ENCODE results near the gene CACNG5.

CACNG5 gene

GRCh38 chr17:66811683-66812054 lies 23.2 kb upstream of the CACNG5 start:
- no peak for TF ChIP-seq CTCF (IDR thresholded peaks at IDR 0.05; ENCODE audit: poor library complexity, severe bottlenecking)
- no peak for DNase-seq (ENCODE audit: low spot score)

GRCh38 chr17:66812571-66812970 lies 22.3 kb upstream of the CACNG5 start:
- H3K4me1 ChIP-seq (ENCODE audit: insufficient read depth, poor library complexity, severe bottlenecking): no peaks in the 10 kb centered on the region
- ATAC-seq (ENCODE audit: low read depth) (no peak), DNase-seq (ENCODE audit: low spot score) (no peak)
- no peak overlapping the region for H3K4me3 ChIP-seq (ENCODE audit: severe bottlenecking)
- no peak for TF ChIP-seq CTCF (IDR thresholded peaks at IDR 0.05; ENCODE audit: poor library complexity, severe bottlenecking)
- H3K9me3 ChIP-seq (ENCODE audit: severe bottlenecking): no peaks in the 10 kb centered on the region
- H3K27me3 ChIP-seq (ENCODE audit: insufficient read depth, poor library complexity, severe bottlenecking): peaks cover 22% of the 10 kb centered on the region
- no peaks in the 10 kb centered on the region for H3K36me3 ChIP-seq (ENCODE audit: low read depth)
- no peak overlapping the region for H3K27ac ChIP-seq (ENCODE audit: poor library complexity, severe bottlenecking)

More at GRCh38 chr17:66811683-66812054, 23.2 kb upstream of the CACNG5 start:
- ATAC-seq (ENCODE audit: low read depth): no peak
- Histone ChIP-seq H3K27me3 (ENCODE audit: insufficient read depth, poor library complexity, severe bottlenecking) (peaks cover 22% of the 10 kb centered on the region), H3K9me3 (ENCODE audit: severe bottlenecking) (no peaks in the 10 kb centered on the region), H3K27ac (ENCODE audit: poor library complexity, severe bottlenecking) (no peak overlapping the region), H3K4me3 (ENCODE audit: severe bottlenecking) (no peak overlapping the region), H3K4me1 (ENCODE audit: insufficient read depth, poor library complexity, severe bottlenecking) (no peaks in the 10 kb centered on the region), H3K36me3 (ENCODE audit: low read depth) (no peaks in the 10 kb centered on the region)

DNA sequence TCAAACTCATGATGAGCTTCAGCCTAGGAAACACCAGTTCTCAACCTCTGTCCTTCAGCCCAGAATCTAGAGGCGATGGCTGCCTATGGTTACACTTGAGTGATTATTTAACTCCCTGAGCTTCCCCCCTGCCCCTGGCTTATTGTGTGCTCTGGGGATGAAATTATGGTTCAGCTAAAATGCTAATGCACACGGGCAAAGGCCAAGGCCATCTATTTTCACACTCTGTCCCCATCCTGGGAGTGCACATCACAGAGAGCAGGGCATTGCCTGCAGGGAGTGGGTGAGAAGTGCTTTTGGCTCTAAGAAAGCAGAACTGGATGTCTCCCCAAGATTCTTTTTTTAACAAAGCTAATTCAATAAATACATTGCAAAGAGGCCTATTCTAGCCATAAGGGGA lies 21.6 kb upstream of the CACNG5 start:
- Histone ChIP-seq H3K36me3 (ENCODE audit: low read depth) (no peaks in the 10 kb centered on the region), H3K4me3 (ENCODE audit: severe bottlenecking) (no peak overlapping the region), H3K9me3 (ENCODE audit: severe bottlenecking) (no peaks in the 10 kb centered on the region), H3K27me3 (ENCODE audit: insufficient read depth, poor library complexity, severe bottlenecking) (peaks cover 22% of the 10 kb centered on the region), H3K27ac (ENCODE audit: poor library complexity, severe bottlenecking) (no peak overlapping the region), H3K4me1 (ENCODE audit: insufficient read depth, poor library complexity, severe bottlenecking) (no peaks in the 10 kb centered on the region)
- no peak for TF ChIP-seq CTCF (IDR thresholded peaks at IDR 0.05; ENCODE audit: poor library complexity, severe bottlenecking)
- DNase-seq (ENCODE audit: low spot score) (no peak), ATAC-seq (ENCODE audit: low read depth) (no peak)

- H3K36me3 ChIP-seq (ENCODE audit: low read depth): no peaks in the 10 kb centered on the region
- H3K27me3 ChIP-seq (ENCODE audit: insufficient read depth, poor library complexity, severe bottlenecking): peaks cover 22% of the 10 kb centered on the region
- no peak overlapping the region for H3K27ac ChIP-seq (ENCODE audit: poor library complexity, severe bottlenecking)
- no peaks in the 10 kb centered on the region for H3K4me1 ChIP-seq (ENCODE audit: insufficient read depth, poor library complexity, severe bottlenecking)
- H3K9me3 ChIP-seq (ENCODE audit: severe bottlenecking): no peaks in the 10 kb centered on the region
- no peak for ATAC-seq (ENCODE audit: low read depth)
- no peak for TF ChIP-seq CTCF (IDR thresholded peaks at IDR 0.05; ENCODE audit: poor library complexity, severe bottlenecking)
- H3K4me3 ChIP-seq (ENCODE audit: severe bottlenecking): no peak overlapping the region
- peak; percentile 14 for DNase-seq (ENCODE audit: low spot score)
Measured at GRCh38 chr17:66814026-66814425, 20.9 kb upstream of the CACNG5 start.

- DNase-seq (ENCODE audit: low spot score) (peak; percentile 12), ATAC-seq (ENCODE audit: low read depth) (no peak)
- Histone ChIP-seq H3K27me3 (ENCODE audit: insufficient read depth, poor library complexity, severe bottlenecking) (peaks cover 17% of the 10 kb centered on the region), H3K36me3 (ENCODE audit: low read depth) (no peaks in the 10 kb centered on the region), H3K9me3 (ENCODE audit: severe bottlenecking) (no peaks in the 10 kb centered on the region), H3K27ac (ENCODE audit: poor library complexity, severe bottlenecking) (no peak overlapping the region), H3K4me3 (ENCODE audit: severe bottlenecking) (no peak overlapping the region), H3K4me1 (ENCODE audit: insufficient read depth, poor library complexity, severe bottlenecking) (no peaks in the 10 kb centered on the region)
- TF ChIP-seq CTCF (IDR thresholded peaks at IDR 0.05; ENCODE audit: poor library complexity, severe bottlenecking): no peak
Measured at GRCh38 chr17:66814570-66814969, 20.3 kb upstream of the CACNG5 start.
